PFSK-1 (cell line): ENCODE data around the gene TRIP11.

Source experiments
- FOXP2 ChIP-seq: optimal IDR thresholded peaks from 2 replicates; pipeline ENCODE3; 2011; ENCODE audit warnings: borderline replicate concordance, control low read depth, inconsistent platforms; ENCODE audit not compliant: insufficient read depth; ENCODE audit errors: extremely low read length, extremely low read depth
- POLR2AphosphoS5 ChIP-seq: IDR thresholded peaks from 2 replicates; pipeline ENCODE4 v1.6.1; 2012; ENCODE audit warnings: low read depth, mild to moderate bottlenecking, control low read depth, low read length, moderate library complexity
- SIN3A ChIP-seq: IDR thresholded peaks from 2 replicates; pipeline ENCODE4 v1.6.1; 2012; ENCODE audit warnings: mild to moderate bottlenecking, low read length, moderate library complexity, borderline replicate concordance; ENCODE audit not compliant: insufficient read depth
- TAF1 ChIP-seq: IDR thresholded peaks from 2 replicates; pipeline ENCODE4 v1.6.1; 2012; ENCODE audit warnings: low read length, control low read depth, borderline replicate concordance; ENCODE audit not compliant: insufficient read depth
- TF ChIP-seq, protein P1 (sequence below), 2 experiments: IDR thresholded peaks; 2 replicates each; pipeline versions ENCODE4 v1.6.1 to v1.8.0; 2011 to 2012; ENCODE audit warnings: low read depth in 2 of 2, low read length in 2 of 2, control low read depth in 1 of 2, inconsistent platforms in 1 of 2, mild to moderate bottlenecking in 1 of 2, moderate library complexity in 1 of 2; ENCODE audit not compliant: insufficient read depth in 1 of 2

DNA sequence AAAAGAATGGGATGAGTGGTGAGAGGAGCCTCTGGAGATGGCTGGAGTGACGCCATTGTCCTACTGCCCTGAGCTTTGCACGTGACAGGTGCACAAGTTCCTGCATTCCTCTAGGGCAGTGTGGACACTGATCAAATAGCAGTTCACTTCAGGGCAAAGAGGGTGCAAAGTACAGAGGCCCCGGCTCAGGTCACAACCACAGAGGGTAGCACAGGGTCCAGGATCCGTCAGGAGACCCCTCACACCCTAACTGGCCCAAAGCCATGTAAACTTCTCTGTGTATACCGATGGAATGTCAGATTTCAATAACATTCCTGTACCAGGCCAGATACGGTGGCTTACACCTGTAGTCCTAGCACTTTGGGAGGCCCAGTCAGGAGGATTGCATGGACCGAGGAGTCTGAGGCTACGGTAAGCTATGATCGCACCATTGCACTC is 82.0 kb downstream of the TRIP11 start:
- TF ChIP-seq POLR2AphosphoS5 (no peak), SIN3A (no peak), TAF1 (no peak), FOXP2 (no peak)
- TF ChIP-seq, protein P1, sequence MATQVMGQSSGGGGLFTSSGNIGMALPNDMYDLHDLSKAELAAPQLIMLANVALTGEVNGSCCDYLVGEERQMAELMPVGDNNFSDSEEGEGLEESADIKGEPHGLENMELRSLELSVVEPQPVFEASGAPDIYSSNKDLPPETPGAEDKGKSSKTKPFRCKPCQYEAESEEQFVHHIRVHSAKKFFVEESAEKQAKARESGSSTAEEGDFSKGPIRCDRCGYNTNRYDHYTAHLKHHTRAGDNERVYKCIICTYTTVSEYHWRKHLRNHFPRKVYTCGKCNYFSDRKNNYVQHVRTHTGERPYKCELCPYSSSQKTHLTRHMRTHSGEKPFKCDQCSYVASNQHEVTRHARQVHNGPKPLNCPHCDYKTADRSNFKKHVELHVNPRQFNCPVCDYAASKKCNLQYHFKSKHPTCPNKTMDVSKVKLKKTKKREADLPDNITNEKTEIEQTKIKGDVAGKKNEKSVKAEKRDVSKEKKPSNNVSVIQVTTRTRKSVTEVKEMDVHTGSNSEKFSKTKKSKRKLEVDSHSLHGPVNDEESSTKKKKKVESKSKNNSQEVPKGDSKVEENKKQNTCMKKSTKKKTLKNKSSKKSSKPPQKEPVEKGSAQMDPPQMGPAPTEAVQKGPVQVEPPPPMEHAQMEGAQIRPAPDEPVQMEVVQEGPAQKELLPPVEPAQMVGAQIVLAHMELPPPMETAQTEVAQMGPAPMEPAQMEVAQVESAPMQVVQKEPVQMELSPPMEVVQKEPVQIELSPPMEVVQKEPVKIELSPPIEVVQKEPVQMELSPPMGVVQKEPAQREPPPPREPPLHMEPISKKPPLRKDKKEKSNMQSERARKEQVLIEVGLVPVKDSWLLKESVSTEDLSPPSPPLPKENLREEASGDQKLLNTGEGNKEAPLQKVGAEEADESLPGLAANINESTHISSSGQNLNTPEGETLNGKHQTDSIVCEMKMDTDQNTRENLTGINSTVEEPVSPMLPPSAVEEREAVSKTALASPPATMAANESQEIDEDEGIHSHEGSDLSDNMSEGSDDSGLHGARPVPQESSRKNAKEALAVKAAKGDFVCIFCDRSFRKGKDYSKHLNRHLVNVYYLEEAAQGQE (IDR thresholded peaks at IDR 0.05; ENCODE audit: insufficient read depth in 1 of 2, low read depth in 2 of 2, low read length in 2 of 2) = no peak
